GM12878 (cell line): ENCODE measurements around the gene PRKCQ. TPM values are rescaled to one million over a fixed set of nuclear protein-coding genes. Genes with fewer than 3 reads are reported as not detected.

Source experiments
- ATAC-seq: fragments of 200-7000 bp; cut with Tn5 transposase; 3 replicates; pipeline ENCODE4 v1.9.1; 2020; ENCODE audit warnings: mild to moderate bottlenecking, moderate library complexity
- BruUV-seq: library from RNA; stranded (reverse); fragments of 400-500 nt; replicated peaks from 2 replicates; lab custom pipeline; 2021; lab: Mats Ljungman, UMichigan
- CTCF ChIA-PET: fragments of 300-600 bp; sonication (Branson Sonifier 250); formaldehyde crosslinking; extraction: SDS; loops from one replicate; lab custom pipeline; 2021; ENCODE audit warnings: inconsistent platforms; lab: Yijun Ruan, JAX
- POLR2A ChIA-PET: fragments of 350-600 bp; formaldehyde crosslinking; extraction: SDS; loops from one replicate; lab custom pipeline; 2021; ENCODE audit warnings: inconsistent platforms; lab: Charles Lee
- RAD21 ChIA-PET: fragments of 300-600 bp; sonication (Branson Sonifier 250); formaldehyde crosslinking; loops from one replicate; lab custom pipeline; 2023; ENCODE audit warnings: antibody characterized with exemption; ENCODE audit not compliant: unreplicated experiment; lab: Charles Lee
- SMC1A ChIA-PET: fragments of 300-600 bp; sonication (Branson Sonifier 250); formaldehyde crosslinking; loops from one replicate; lab custom pipeline; 2023; ENCODE audit not compliant: unreplicated experiment, uncharacterized antibody; lab: Charles Lee
- DNase-seq: peaks from one replicate; pipeline ENCODE4 v3.0.0-alpha.2; 2011; ENCODE audit warnings: low read depth, low spot score
- FAIRE-seq: peaks from 3 replicates; lab custom pipeline; 2011; peaks lifted over from hg19 to GRCh38; lab: Jason Lieb, UNC
- H2AFZ ChIP-seq: 2 replicates; pipeline ENCODE4 v1.6.0; 2011; ENCODE audit warnings: low read depth, low read length, control low read depth; ENCODE audit not compliant: control insufficient read depth
- H3K27ac ChIP-seq: 2 replicates; pipeline ENCODE4 v1.5.1; 2011; ENCODE audit warnings: control low read depth; ENCODE audit not compliant: control insufficient read depth, insufficient read depth
- H3K27me3 ChIP-seq, 2 experiments: replicated peaks in 1 of 2; 2 replicates each; pipeline versions ENCODE4 v1.6.0 to v1.6.1; 2011; ENCODE audit warnings: low read length in 1 of 2; ENCODE audit not compliant: control insufficient read depth in 2 of 2, insufficient read depth in 2 of 2
- H3K36me3 ChIP-seq, 2 experiments: 2 replicates each; pipeline ENCODE4 v1.5.1; 2011; ENCODE audit warnings: low read length in 1 of 2; ENCODE audit not compliant: control insufficient read depth in 2 of 2, insufficient read depth in 2 of 2
- H3K4me1 ChIP-seq: 2 replicates; pipeline ENCODE4 v1.6.1; 2011; ENCODE audit warnings: mild to moderate bottlenecking, low read length, moderate library complexity, mixed read lengths; ENCODE audit not compliant: control insufficient read depth, insufficient read depth
- H3K4me2 ChIP-seq: 2 replicates; pipeline ENCODE4 v1.6.0; 2011; ENCODE audit warnings: control low read depth; ENCODE audit not compliant: control insufficient read depth, insufficient read depth
- H3K4me3 ChIP-seq: fragments of 200-600 bp; sonication (generic); 2 replicates; pipeline ENCODE4 v1.5.1; 2016
- H3K79me2 ChIP-seq: 2 replicates; pipeline ENCODE4 v1.6.0; 2011; ENCODE audit warnings: low read length; ENCODE audit not compliant: control insufficient read depth, insufficient read depth
- H3K9ac ChIP-seq: 2 replicates; pipeline ENCODE4 v1.8.0; 2011; ENCODE audit warnings: low read length, control low read depth, mixed read lengths; ENCODE audit not compliant: control insufficient read depth, insufficient read depth
- H3K9me3 ChIP-seq: replicated peaks from 3 replicates; pipeline ENCODE4 v1.5.1; 2011; ENCODE audit warnings: mild to moderate bottlenecking, low read length; ENCODE audit not compliant: control insufficient read depth, insufficient read depth
- H4K20me1 ChIP-seq: 2 replicates; pipeline ENCODE4 v1.6.0; 2011; ENCODE audit not compliant: control insufficient read depth, insufficient read depth
- BRCA1 ChIP-seq: IDR thresholded peaks from 2 replicates; pipeline ENCODE4 v1.6.1; 2011; ENCODE audit warnings: low read depth, low read length, improper control_type of control experiment
- CEBPB ChIP-seq, 2 experiments: fragments of 150-350 bp in 1 of 2; IDR thresholded peaks; 2 replicates each; pipeline ENCODE4 v1.6.1; 2012 to 2014; ENCODE audit warnings: low read depth in 2 of 2, low read length in 2 of 2, borderline replicate concordance in 1 of 2, inconsistent platforms in 1 of 2
- ETV6 ChIP-seq, 2 experiments: fragments of 450-650 bp in 1 of 2; IDR thresholded peaks in 1 of 2; conservative IDR thresholded peaks in 1 of 2; 2 replicates each; pipeline ENCODE4 v1.6.1; 2014; ENCODE audit warnings: antibody characterized with exemption in 1 of 2, borderline replicate concordance in 1 of 2, low read depth in 1 of 2, mild to moderate bottlenecking in 1 of 2, moderate library complexity in 1 of 2
- GABPA ChIP-seq: IDR thresholded peaks from 2 replicates; pipeline ENCODE4 v1.6.1; 2014; ENCODE audit warnings: antibody characterized with exemption, low read depth, mild to moderate bottlenecking, inconsistent platforms
- MYB ChIP-seq: fragments of 150-350 bp; IDR thresholded peaks from 2 replicates; pipeline ENCODE4 v1.6.1; 2014; ENCODE audit warnings: mild to moderate bottlenecking, low read depth, low read length, borderline replicate concordance
- SKIL ChIP-seq: fragments of 450-650 bp; IDR thresholded peaks from 2 replicates; pipeline ENCODE4 v1.6.1; 2017; ENCODE audit warnings: mild to moderate bottlenecking, low read depth, inconsistent platforms; ENCODE audit not compliant: poor library complexity, severe bottlenecking
- SREBF1 ChIP-seq: IDR thresholded peaks from 2 replicates; pipeline ENCODE4 v1.6.1; 2012; ENCODE audit warnings: mild to moderate bottlenecking, low read length
- STAT3 ChIP-seq: IDR thresholded peaks from 2 replicates; pipeline ENCODE4 v1.6.1; 2011; ENCODE audit warnings: low read depth, low read length, improper control_type of control experiment
- SUPT20H ChIP-seq: IDR thresholded peaks from 2 replicates; pipeline ENCODE4 v1.6.1; 2011; ENCODE audit warnings: low read depth, mild to moderate bottlenecking, low read length, moderate library complexity, borderline replicate concordance; ENCODE audit not compliant: control insufficient read depth
- ZBED1 ChIP-seq: IDR thresholded peaks from 2 replicates; pipeline ENCODE4 v1.6.1; 2016; ENCODE audit warnings: borderline replicate concordance
- ZBTB33 ChIP-seq: fragments of 450-650 bp; IDR thresholded peaks from 2 replicates; pipeline ENCODE4 v1.6.1; 2017; ENCODE audit warnings: mild to moderate bottlenecking
- ZZZ3 ChIP-seq: IDR thresholded peaks from 2 replicates; pipeline ENCODE4 v1.6.1; 2011; ENCODE audit warnings: low read depth; ENCODE audit not compliant: control insufficient read depth, insufficient read length
- WGBS: methylation state at CpG from one replicate; pipeline ENCODE4 v1.1.6; 2016; ENCODE audit warnings: low lambda C conversion rate; ENCODE audit not compliant: insufficient replicate concordance, insufficient coverage; ENCODE audit errors: missing lambda C conversion rate; 5-methylcytosine and 5-hydroxymethylcytosine counted together
- in situ Hi-C: fragments of 300-500 bp; cut with MboI; formaldehyde crosslinking; loops from 9 replicates; pipeline ENCODE4 v1.14.3; 2018; ENCODE audit warnings: mixed read lengths
- intact Hi-C: fragments of 100-400 bp; cut with micrococcal nuclease; formaldehyde crosslinking; loops from one replicate; pipeline ENCODE4 v1.14.2; 2022; ENCODE audit not compliant: unreplicated experiment
- polyA plus RNA-seq, 11 experiments: library from polyadenylated mRNA; depleted of rRNA in 4 of 11; unstranded in 6 of 11; stranded (reverse) in 5 of 11; fragments of >200 nt; fragmentation: Nextera tagmentation in 4 of 11; fragmentation: Illumina TruSeq in 1 of 11; extraction: Ambion mirVana in 4 of 11; extraction: Trizol in 1 of 11; gene quantifications; 1 replicate in 1 of 11; 2 replicates in 10 of 11; pipeline versions ENCODE4 v1.2.1 to v1.2.3, GENCODE V29; 2011 to 2016; ENCODE audit warnings: inconsistent platforms in 2 of 11, missing spikeins in 2 of 11, low read depth in 1 of 11
- total RNA-seq, 4 experiments: library from RNA; depleted of rRNA in 3 of 4; stranded (reverse); fragments of >200 nt in 3 of 4; fragmentation: Illumina TruSeq in 1 of 4; extraction: Trizol in 1 of 4; gene quantifications; 2 replicates each; pipeline versions ENCODE4 v1.2.1 to v1.2.3, GENCODE V29; 2013 to 2021

PRKCQ gene
- total and polyA plus RNA-seq, 10 of the 15 experiments (the other 5 are each of a cell fraction or from before 2014, with no cell fraction given): 0.26 to 8.9 (median 0.98) TPM

GRCh38 chr10:6430423-6430980, 149.6 kb downstream of the PRKCQ start:
- no TSS peak for BruUV-seq
- no peaks in the 10 kb centered on the region for H3K9me3 ChIP-seq
- H3K27me3 ChIP-seq: peaks cover 2 to 3% of the 10 kb centered on the region in 2 experiments; a peak in 3 of 4 replicates
- no peaks in the 10 kb centered on the region for H3K4me1 ChIP-seq
- POLR2A ChIA-PET: no interaction called here
- no peak overlapping the region for H3K9ac ChIP-seq
- no peaks in the 10 kb centered on the region; a peak in 1 of 4 replicates for H3K36me3 ChIP-seq
- no peak overlapping the region for H3K27ac ChIP-seq
- FAIRE-seq (no peak), DNase-seq (no peak), ATAC-seq (no peak)
- H3K4me3 ChIP-seq: no peak overlapping the region
- SMC1A ChIA-PET: interaction anchor here (0.7 kb wide), 1 partner anchor 237 kb away, joined by 3 read pairs; no protein-coding TSS in a partner anchor
- no peaks in the 10 kb centered on the region for H4K20me1 ChIP-seq
- in situ Hi-C loops: loop anchor here (25.0 kb wide), 1 partner anchor 432 kb away; no protein-coding TSS in a partner anchor
- RAD21 ChIA-PET: no interaction called here
- no peak overlapping the region for H3K4me2 ChIP-seq
- no peak for TF ChIP-seq CEBPB (IDR thresholded peaks at IDR 0.05; ENCODE audit: borderline replicate concordance in 1 of 2, low read depth in 2 of 2, low read length in 2 of 2)
- TF ChIP-seq SREBF1: no peak
- no peak for TF ChIP-seq ZBTB33
- TF ChIP-seq SUPT20H: no peak
- no peak for TF ChIP-seq MYB
- no peak for TF ChIP-seq GABPA
- TF ChIP-seq SKIL: no peak
- TF ChIP-seq ZZZ3: no peak
- TF ChIP-seq ZBED1: no peak
- no peak for TF ChIP-seq BRCA1
- TF ChIP-seq STAT3: no peak
- no peak for TF ChIP-seq ETV6 (conservative IDR thresholded peaks at IDR 0.05 in 1 of 2, IDR thresholded peaks at IDR 0.05 in 1 of 2; ENCODE audit: borderline replicate concordance in 1 of 2, low read depth in 1 of 2)
- no peak overlapping the region for H2AFZ ChIP-seq
- no peaks in the 10 kb centered on the region for H3K79me2 ChIP-seq
- WGBS: 48% methylated on average over 20 of the region's 21 CpGs
- intact Hi-C loops: no loop called here
- CTCF ChIA-PET: interaction anchor here (1.1 kb wide), 1 partner anchor 237 kb away, joined by 3 read pairs; no protein-coding TSS in a partner anchor
